H1 (cell line): ENCODE results near the gene INAFM2. TPM values are rescaled to one million over a fixed set of nuclear protein-coding genes. Genes with fewer than 3 reads are reported as not detected.

Experiments
- ATF2 ChIP-seq: IDR thresholded peaks from 2 replicates; pipeline ENCODE4 v1.6.1; 2012; ENCODE audit warnings: low read length, inconsistent platforms
- CBX5 ChIP-seq: fragments of 300-800, 300-1000 bp; sonication (generic); IDR thresholded peaks from 2 replicates; pipeline ENCODE4 v1.7.1; 2016; ENCODE audit warnings: antibody characterized with exemption, low read length, low read depth
- CBX8 ChIP-seq: fragments of 300-800, 300-1000 bp; sonication (generic); IDR thresholded peaks from 2 replicates; pipeline ENCODE4 v1.7.1; 2016; ENCODE audit warnings: low read depth, low read length, borderline replicate concordance
- EGR1 ChIP-seq: IDR thresholded peaks from 2 replicates; pipeline ENCODE4 v1.6.1; 2011; ENCODE audit warnings: low read depth, low read length, borderline replicate concordance
- EZH2 ChIP-seq: fragments of 200-600 bp; sonication (generic); IDR thresholded peaks from 2 replicates; pipeline ENCODE4 v1.7.1; 2012; ENCODE audit warnings: low read depth, mild to moderate bottlenecking, moderate library complexity, low read length, inconsistent platforms; ENCODE audit not compliant: severe bottlenecking
- HDAC6 ChIP-seq: IDR thresholded peaks from one replicate; pipeline ENCODE4 v1.7.1; 2012; ENCODE audit warnings: low read depth, mild to moderate bottlenecking, inconsistent platforms, low read length, moderate library complexity
- KDM4A ChIP-seq: IDR thresholded peaks from one replicate; pipeline ENCODE4 v1.7.1; 2012; ENCODE audit warnings: low read depth, mild to moderate bottlenecking, moderate library complexity, low read length, inconsistent platforms; ENCODE audit not compliant: severe bottlenecking
- NRF1 ChIP-seq: IDR thresholded peaks from 2 replicates; pipeline ENCODE4 v1.6.1; 2011; ENCODE audit warnings: mild to moderate bottlenecking, low read depth, low read length, improper control_type of control experiment
- POLR2A ChIP-seq, 2 experiments: IDR thresholded peaks; 1 replicate in 1 of 2; 2 replicates in 1 of 2; pipeline ENCODE4 v1.6.1; 2011; ENCODE audit warnings: low read depth in 2 of 2, low read length in 2 of 2, mild to moderate bottlenecking in 2 of 2; ENCODE audit errors: control extremely low read depth in 1 of 2
- RFX5 ChIP-seq: IDR thresholded peaks from 2 replicates; pipeline ENCODE4 v1.6.1; 2011; ENCODE audit warnings: low read depth, low read length, improper control_type of control experiment, borderline replicate concordance
- RXRA ChIP-seq: IDR thresholded peaks from 2 replicates; pipeline ENCODE4 v1.6.1; 2011; ENCODE audit warnings: low read depth, mild to moderate bottlenecking, low read length, moderate library complexity; ENCODE audit not compliant: insufficient read depth
- SAP30 ChIP-seq: fragments of 300-600 bp; sonication (generic); IDR thresholded peaks from 2 replicates; pipeline ENCODE4 v1.7.1; 2012; ENCODE audit warnings: low read length, moderate library complexity, mild to moderate bottlenecking, inconsistent platforms; ENCODE audit not compliant: insufficient read depth, insufficient replicate concordance
- SIN3A ChIP-seq, 2 experiments: IDR thresholded peaks in 1 of 2; conservative IDR thresholded peaks in 1 of 2; 2 replicates each; pipeline ENCODE4 v1.6.1; 2011 to 2012; ENCODE audit warnings: low read length in 2 of 2, improper control_type of control experiment in 1 of 2, low read depth in 1 of 2, mild to moderate bottlenecking in 1 of 2
- SP1 ChIP-seq: IDR thresholded peaks from 2 replicates; pipeline ENCODE4 v1.6.1; 2011; ENCODE audit warnings: low read depth, low read length
- SP2 ChIP-seq: IDR thresholded peaks from 2 replicates; pipeline ENCODE4 v1.6.1; 2012; ENCODE audit warnings: mild to moderate bottlenecking, low read length, inconsistent platforms
- SP4 ChIP-seq: IDR thresholded peaks from 2 replicates; pipeline ENCODE4 v1.6.1; 2012; ENCODE audit warnings: low read length, inconsistent platforms
- TAF1 ChIP-seq: IDR thresholded peaks from 2 replicates; pipeline ENCODE4 v1.6.1; 2011; ENCODE audit warnings: mild to moderate bottlenecking, low read depth, low read length
- TBP ChIP-seq: IDR thresholded peaks from 2 replicates; pipeline ENCODE4 v1.6.1; 2011; ENCODE audit warnings: low read depth, low read length, improper control_type of control experiment
- TCF12 ChIP-seq: IDR thresholded peaks from 2 replicates; pipeline ENCODE4 v1.6.1; 2011; ENCODE audit warnings: low read depth, mild to moderate bottlenecking, low read length
- USF2 ChIP-seq: IDR thresholded peaks from 2 replicates; pipeline ENCODE4 v1.6.1; 2011; ENCODE audit warnings: low read length, improper control_type of control experiment
- ZNF274 ChIP-seq: IDR thresholded peaks from 2 replicates; pipeline ENCODE4 v1.7.0; 2012; ENCODE audit warnings: low read length, borderline replicate concordance; ENCODE audit errors: extremely low read depth
- polyA plus RNA-seq, 7 experiments: library from polyadenylated mRNA; depleted of rRNA in 3 of 7; stranded (reverse) in 5 of 7; unstranded in 2 of 7; fragments of >200 nt in 5 of 7; fragments of 200-250 nt in 2 of 7; gene quantifications; 1 replicate in 5 of 7; 2 replicates in 1 of 7; 4 replicates in 1 of 7; pipeline versions ENCODE4 v1.2.1 to v1.2.3, GENCODE V29; 2011 to 2013; ENCODE audit warnings: missing spikeins in 2 of 7, mixed read lengths in 2 of 7
- total RNA-seq: library from RNA; stranded (reverse); fragmentation: NEBNext Ultra II Directional; extraction: Animal tissue kit (Norgen Biotek cat#: 25700); gene quantifications from 2 replicates; pipeline ENCODE4 v1.2.1, GENCODE V29; 2021

Gene INAFM2
- total and polyA plus RNA-seq, 2 of the 8 experiments (the other 6 are each of a cell fraction or from before 2014, with no cell fraction given) = 15.3 to 35.1 TPM

DNA sequence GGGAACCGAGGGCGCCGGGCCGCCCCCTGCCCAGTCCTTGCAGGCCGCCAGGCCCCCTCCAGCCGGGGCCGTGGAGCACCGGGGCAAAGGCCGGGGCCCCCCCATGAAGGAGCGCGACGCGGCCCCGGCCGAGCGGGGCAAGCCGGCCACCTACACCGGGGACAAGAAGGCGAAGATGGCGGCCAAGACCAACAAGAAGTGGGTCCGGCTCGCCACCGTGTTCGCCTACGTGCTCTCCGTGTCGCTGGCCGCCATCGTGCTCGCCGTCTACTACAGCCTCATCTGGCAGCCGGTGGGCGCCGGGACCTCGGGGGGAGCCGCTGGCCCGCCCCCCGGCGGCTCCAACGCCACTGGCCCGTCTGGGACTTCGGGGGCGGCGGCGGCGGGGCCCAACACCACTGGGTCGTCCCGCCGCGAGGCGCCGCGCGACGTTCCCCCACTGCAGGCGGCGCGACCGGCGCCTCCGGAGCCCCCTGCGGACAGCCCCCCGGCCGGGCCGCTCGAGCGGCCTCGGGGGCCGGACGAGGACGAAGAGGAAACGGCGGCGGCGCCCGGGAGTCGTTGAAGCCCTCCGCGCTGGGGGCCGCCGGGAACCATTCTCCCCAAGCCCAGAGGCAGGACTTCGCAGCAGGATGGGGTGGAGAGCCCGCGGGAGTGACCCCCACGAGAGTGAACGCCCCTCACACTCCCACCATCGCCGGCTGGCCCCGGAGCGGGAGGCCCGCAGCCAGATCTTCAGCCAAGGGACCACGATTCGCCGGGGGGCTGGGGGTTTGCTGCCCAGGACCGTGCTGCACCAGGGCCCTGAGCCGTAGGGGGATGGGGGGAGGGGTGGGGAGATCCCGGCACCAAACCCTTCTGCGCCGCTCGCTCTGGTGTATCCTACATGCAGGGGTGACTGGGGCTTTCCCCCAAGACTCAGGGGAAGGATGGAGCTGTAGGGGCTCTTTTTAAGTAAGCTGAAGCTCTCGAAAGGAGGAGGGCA lies 753 bp downstream of the INAFM2 start (continued):
- TF ChIP-seq SAP30 = no peak
- no peak for TF ChIP-seq CBX5
- TF ChIP-seq TAF1 = 0 out of 2 replicates have a peak, but pooled peaks have one; percentile 3
- TF ChIP-seq TCF12 = no peak
- TF ChIP-seq TBP = no peak
- no peak for TF ChIP-seq SP4
- TF ChIP-seq CBX8 = no peak
- TF ChIP-seq SP2 = no peak
- no peak for TF ChIP-seq NRF1
- no peak for TF ChIP-seq HDAC6
- TF ChIP-seq ZNF274 = no peak
- TF ChIP-seq SP1 = no peak
- TF ChIP-seq RXRA = no peak
- no peak for TF ChIP-seq EGR1
- TF ChIP-seq SIN3A (conservative IDR thresholded peaks at IDR 0.05 in 1 of 2, IDR thresholded peaks at IDR 0.05 in 1 of 2; ENCODE audit: low read depth in 1 of 2, low read length in 2 of 2) = no peak
- TF ChIP-seq EZH2 = no peak
- TF ChIP-seq USF2 = no peak
- TF ChIP-seq ATF2 = no peak
- peak; percentile 87 for TF ChIP-seq KDM4A
- no peak for TF ChIP-seq POLR2A (IDR thresholded peaks at IDR 0.05; ENCODE audit: control extremely low read depth in 1 of 2, low read depth in 2 of 2, low read length in 2 of 2)
- no peak for TF ChIP-seq RFX5
